GM12874 (cell line): Measurements from ENCODE around the gene SAMD4A.

Experiments used
- CTCF ChIP-seq: IDR thresholded peaks from 2 replicates; pipeline ENCODE4 v1.5.1; 2011; ENCODE audit warnings: low read depth, mild to moderate bottlenecking, control low read depth, low read length, moderate library complexity; ENCODE audit not compliant: insufficient read depth

The SAMD4A gene

GRCh38 chr14:54763761-54764160 is 196.8 kb downstream of the SAMD4A start:
- TF ChIP-seq CTCF: no peak

GRCh38 chr14:54766276-54767138 is 199.6 kb downstream of the SAMD4A start:
- no peak for TF ChIP-seq CTCF

- TF ChIP-seq CTCF: no peak
These were observed 200.2 kb downstream of the SAMD4A start for GRCh38 chr14:54767139-54767431.

- no peak for TF ChIP-seq CTCF
These were observed 200.5 kb downstream of the SAMD4A start for GRCh38 chr14:54767450-54767849.

GRCh38 chr14:54768501-54769129 is 201.7 kb downstream of the SAMD4A start:
- no peak for TF ChIP-seq CTCF

GRCh38 chr14:54769951-54770863 is 203.3 kb downstream of the SAMD4A start:
- no peak for TF ChIP-seq CTCF
